Omental fat pad (tissue), 4 donors: ENCODE results near the gene LTBP2. TPM values are rescaled to one million over a fixed set of nuclear protein-coding genes. Genes with fewer than 3 reads are reported as not detected.
A peak's percentile ranks its signal among the peaks of the same experiment; 100 is the strongest.

Experiments used
- ATAC-seq: fragments of 150-250 bp; one replicate; pipeline ENCODE4 v1.9.1; 2016; ENCODE audit warnings: mild to moderate bottlenecking, moderate library complexity; ENCODE audit not compliant: low FRiP score
- DNase-seq: peaks from one replicate; pipeline ENCODE4 v3.0.0-alpha.2; 2019; ENCODE audit warnings: low spot score
- total RNA-seq, 4 donors: library from RNA; depleted of rRNA; stranded (reverse); fragments of >200 nt; gene quantifications; one replicate each; pipeline ENCODE4 v1.1.0, GENCODE V29; 2016
- TF ChIP-seq, protein P1 (sequence below), 3 donors: fragments of 450-650 bp; IDR thresholded peaks; one replicate each; pipeline ENCODE4 v1.5.1; 2016 to 2017; ENCODE audit warnings: antibody characterized with exemption in 3 of 3, mild to moderate bottlenecking in 3 of 3, moderate library complexity in 2 of 3

Gene LTBP2
- total RNA-seq, 4 donors from 2014 or later, result 31.6 to 104 (median 72.3) TPM

DNA sequence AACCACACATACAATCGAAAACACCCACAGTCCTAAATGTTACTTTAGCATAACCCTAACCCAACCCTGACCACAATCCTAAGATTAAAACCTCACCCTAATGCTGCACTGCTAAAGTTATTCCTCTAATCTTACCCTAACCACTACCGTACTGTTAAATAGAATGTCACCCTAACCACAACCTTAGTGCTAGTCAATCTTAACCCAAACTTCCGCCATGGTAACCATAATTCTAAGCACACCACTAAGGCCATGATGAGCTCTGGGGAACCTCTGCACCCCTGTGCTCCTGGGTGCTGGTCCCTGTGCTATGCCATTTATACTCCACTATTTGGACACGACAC, 38.0 kb downstream of the LTBP2 start:
- TF ChIP-seq, protein P1, sequence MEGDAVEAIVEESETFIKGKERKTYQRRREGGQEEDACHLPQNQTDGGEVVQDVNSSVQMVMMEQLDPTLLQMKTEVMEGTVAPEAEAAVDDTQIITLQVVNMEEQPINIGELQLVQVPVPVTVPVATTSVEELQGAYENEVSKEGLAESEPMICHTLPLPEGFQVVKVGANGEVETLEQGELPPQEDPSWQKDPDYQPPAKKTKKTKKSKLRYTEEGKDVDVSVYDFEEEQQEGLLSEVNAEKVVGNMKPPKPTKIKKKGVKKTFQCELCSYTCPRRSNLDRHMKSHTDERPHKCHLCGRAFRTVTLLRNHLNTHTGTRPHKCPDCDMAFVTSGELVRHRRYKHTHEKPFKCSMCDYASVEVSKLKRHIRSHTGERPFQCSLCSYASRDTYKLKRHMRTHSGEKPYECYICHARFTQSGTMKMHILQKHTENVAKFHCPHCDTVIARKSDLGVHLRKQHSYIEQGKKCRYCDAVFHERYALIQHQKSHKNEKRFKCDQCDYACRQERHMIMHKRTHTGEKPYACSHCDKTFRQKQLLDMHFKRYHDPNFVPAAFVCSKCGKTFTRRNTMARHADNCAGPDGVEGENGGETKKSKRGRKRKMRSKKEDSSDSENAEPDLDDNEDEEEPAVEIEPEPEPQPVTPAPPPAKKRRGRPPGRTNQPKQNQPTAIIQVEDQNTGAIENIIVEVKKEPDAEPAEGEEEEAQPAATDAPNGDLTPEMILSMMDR (IDR thresholded peaks at IDR 0.05), result no peak
- no peak for ATAC-seq
- no peak for DNase-seq

DNA sequence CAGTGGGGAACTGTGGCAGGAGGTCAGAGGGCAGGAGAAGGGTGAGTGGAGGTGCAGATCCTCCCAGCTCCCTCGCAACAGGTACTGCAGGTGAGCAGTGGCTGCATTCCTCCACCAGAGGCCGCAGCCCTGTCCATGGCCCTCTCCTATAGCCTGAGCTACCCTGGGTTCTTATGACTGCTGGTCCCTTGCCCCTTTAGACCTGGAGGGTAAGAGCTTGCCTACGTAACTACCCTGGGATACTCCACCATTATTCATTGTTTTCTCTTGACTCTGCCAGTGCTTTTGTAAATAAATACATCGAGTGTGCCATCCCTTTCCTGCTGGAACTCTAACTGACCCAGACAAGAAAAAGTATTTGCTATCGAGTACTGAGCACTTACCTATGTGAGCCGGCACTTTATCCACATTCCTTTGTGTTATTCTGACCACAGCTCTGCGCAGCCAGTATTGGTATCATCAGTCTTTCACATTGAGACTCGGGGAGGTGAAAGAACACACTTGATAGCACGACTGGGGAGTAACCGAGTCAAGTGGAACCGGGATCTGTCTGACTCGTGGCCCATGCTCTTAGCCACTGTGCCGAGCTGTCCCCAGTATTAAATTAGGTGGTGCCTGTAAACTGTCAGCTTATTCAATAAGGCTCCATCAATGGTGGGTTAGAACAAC, 38.5 kb downstream of the LTBP2 start:
- TF ChIP-seq, protein P1 (IDR thresholded peaks at IDR 0.05), result no peak
- no peak for DNase-seq
- ATAC-seq, result no peak

DNA sequence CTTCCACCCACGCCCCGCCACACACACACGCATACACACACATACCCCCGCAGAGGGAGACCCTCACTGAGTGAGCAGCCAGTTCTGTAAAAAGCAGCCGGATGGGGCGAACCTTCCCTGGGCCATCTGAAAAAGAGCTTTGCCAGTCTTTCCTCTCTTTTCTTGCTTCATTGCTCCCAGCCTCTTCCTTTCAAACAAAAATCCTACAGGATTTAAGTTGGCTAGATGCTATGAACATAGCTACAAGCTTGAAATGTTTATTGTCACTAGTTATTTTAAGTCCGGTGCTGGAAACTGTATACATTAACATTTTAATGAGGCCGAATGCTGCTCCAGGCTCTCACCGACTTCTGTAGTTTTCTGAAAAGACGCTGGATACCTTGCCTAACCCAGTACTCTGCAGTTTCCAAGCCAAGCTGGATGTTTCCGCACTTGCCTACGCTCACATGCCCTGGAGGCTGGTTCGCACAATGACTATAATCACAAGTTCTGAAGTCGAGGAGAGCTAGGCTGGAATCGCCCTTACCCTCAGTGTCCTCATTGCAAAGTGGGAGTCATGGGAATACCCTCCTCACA, 39.2 kb downstream of the LTBP2 start:
- ATAC-seq (no peak), DNase-seq (no peak)
- TF ChIP-seq, protein P1 (IDR thresholded peaks at IDR 0.05), result no peak

DNA sequence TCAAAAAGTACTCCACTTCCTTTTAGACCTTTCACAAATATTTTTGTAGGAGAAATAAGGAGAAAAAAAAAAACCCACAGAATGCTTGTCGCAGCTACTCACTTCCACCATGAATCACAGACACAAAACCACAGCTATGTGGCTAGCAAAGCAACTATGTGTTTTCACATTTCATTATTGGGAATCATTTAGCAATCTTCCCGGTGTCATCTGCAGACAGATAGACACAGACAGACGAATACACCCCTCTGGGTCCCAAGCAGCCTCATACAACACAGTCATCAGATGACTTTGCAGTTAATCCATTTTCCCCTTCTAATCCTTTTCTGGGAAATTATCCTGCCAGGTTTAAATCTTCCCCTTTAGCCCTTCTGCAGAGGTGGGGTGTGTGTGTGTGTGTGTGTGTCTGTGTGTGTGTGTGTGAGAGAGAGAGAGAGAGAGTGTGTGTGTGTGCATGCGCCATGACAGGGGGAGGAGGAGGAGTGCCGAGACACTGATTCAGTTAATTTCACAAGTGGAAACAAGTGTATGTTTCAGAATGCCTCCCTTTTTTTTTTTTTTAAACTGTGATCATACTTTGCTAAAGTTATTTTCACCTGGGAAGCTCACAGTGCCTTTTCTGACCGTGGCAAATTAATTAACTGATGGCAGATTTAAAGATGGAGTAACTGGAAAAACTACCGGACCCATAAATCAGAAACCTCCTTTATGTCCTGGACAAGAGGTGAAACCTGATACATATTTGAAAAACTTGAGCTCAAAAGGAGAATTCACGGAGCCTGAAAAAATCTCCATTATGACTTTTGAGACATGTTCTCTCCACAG, 39.9 kb downstream of the LTBP2 start:
- no peak for DNase-seq
- TF ChIP-seq, protein P1 (IDR thresholded peaks at IDR 0.05), result no peak
- peak; percentile 81 for ATAC-seq

DNA sequence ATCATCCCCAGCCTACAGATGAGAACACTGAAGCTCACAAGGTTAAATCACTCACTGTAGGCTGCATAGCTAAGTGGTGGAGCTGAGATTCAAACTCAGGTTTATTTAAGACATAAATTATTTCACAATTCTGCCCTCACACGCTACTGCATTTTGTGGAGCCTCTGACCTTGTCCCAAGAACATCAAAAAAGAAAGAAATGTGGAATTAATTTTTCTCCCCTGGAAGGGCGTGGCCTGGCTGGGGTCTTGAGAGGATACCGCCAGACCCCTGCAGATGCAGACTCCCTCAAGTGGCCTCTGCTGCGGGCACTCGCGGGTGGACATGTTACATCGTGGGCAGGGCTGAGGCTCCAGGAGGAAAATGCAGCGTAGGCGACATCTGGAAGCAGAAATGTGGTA, 40.6 kb downstream of the LTBP2 start:
- ATAC-seq (no peak), DNase-seq (no peak)
- TF ChIP-seq, protein P1 (IDR thresholded peaks at IDR 0.05), result no peak

DNA sequence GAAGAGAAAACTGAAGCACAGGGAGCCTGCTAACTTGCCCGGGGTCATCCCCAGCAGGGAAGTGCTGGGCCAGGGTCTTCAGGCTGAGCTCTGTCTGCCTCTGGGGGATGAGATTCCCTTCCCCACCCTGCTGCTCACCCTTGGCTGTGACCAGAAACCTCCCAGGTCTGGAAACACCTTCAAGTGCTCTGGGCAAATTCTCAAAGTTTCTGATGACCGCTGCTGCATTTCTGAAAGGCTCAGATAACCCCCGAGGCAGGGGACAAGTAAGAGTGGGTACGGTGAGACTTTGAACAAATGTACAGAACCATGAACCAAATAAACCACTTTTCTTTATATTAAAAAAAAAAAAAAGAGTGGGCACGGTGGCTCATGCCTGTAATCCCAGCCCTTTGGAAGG, 41.3 kb downstream of the LTBP2 start:
- ATAC-seq, result no peak
- TF ChIP-seq, protein P1 (IDR thresholded peaks at IDR 0.05), result no peak
- no peak for DNase-seq
